ENCODE data around the gene PLEKHA6. TPM values are rescaled to one million over a fixed set of nuclear protein-coding genes. Genes with fewer than 3 reads are reported as not detected.

The PLEKHA6 gene
- total RNA-seq, 4 donors from 2014 or later: 4.3 to 13.2 (median 7.7) TPM

DNA sequence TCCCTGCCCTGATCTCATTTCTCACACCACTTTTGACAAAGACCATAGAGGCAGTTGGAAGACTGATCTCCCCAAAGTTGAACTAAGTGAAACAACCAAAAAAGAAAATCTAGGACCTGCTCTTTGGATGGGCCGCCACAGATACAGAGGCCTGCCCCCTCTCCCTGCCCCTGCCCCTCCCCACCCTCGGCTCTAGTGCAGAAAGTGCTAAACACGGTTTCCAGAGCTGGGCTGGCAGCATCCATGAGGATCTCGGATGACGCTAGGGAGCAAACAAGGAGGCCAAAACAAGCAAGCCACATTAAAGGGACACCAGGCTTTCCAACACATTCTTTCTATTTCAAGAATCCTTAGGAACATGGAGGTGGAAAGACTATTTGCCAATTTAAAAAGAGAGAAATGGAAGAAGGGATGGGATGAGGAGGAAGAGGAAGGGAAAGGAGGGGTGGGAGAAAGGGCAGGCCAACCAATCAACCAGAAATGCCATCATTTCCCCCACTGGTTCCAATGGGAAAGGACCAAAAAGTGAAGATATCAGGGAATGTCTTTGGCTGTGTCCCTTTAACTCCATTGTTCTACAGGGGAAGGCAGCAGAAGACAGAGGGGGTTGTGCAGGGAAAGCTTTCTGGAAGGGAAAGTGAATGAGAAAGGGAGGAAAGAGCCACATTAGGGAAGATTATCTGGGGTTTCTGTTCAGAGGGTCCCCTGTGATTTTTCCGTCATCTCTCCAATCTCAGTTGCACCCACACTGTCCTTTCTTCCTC lies 107.6 kb downstream of the PLEKHA6 start:
- intact Hi-C loops (cut with DNase I; ENCODE audit: low total_unique reads): no loop called here
- Histone ChIP-seq H3K4me1 (peaks cover 0 to 13% of the 10 kb centered on the region in 2 donors), H3K36me3 (no peaks in the 10 kb centered on the region), H3K9me3 (no peaks in the 10 kb centered on the region), H3K27ac (no peak overlapping the region), H3K27me3 (no peaks in the 10 kb centered on the region), H3K4me3 (no peak overlapping the region)
- DNase-seq (no peak), ATAC-seq (no peak)
- in situ Hi-C loops (cut with MboI; ENCODE audit: low sequenced_read_pairs in 4 of 4): no loop called here
- TF ChIP-seq, protein P1, sequence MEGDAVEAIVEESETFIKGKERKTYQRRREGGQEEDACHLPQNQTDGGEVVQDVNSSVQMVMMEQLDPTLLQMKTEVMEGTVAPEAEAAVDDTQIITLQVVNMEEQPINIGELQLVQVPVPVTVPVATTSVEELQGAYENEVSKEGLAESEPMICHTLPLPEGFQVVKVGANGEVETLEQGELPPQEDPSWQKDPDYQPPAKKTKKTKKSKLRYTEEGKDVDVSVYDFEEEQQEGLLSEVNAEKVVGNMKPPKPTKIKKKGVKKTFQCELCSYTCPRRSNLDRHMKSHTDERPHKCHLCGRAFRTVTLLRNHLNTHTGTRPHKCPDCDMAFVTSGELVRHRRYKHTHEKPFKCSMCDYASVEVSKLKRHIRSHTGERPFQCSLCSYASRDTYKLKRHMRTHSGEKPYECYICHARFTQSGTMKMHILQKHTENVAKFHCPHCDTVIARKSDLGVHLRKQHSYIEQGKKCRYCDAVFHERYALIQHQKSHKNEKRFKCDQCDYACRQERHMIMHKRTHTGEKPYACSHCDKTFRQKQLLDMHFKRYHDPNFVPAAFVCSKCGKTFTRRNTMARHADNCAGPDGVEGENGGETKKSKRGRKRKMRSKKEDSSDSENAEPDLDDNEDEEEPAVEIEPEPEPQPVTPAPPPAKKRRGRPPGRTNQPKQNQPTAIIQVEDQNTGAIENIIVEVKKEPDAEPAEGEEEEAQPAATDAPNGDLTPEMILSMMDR (IDR thresholded peaks at IDR 0.05 in 4 of 5, conservative IDR thresholded peaks at IDR 0.05 in 1 of 5): no peak
- no peak for TF ChIP-seq POLR2A (IDR thresholded peaks at IDR 0.05)

DNA sequence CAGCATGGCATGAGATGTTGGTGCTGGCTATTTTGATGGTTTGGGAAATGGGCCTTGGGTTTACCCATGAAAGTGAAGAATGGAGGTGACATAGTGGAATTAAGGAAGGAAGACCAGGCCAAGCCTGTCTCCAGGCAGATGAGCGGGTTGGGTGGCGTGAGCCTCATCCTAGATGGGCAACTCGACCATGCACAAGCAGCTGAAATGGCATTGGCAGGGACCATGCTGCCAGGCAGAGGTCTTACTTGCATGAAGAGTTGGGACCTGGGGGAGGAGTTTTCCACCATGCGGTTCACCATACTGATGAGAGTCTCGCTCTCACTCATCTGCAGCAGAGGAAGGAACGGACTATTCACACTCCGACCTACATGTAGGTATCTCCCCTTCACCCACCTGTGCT lies 108.4 kb downstream of the PLEKHA6 start:
- H3K9me3 ChIP-seq: no peaks in the 10 kb centered on the region
- ATAC-seq: no peak
- TF ChIP-seq, protein P1 (IDR thresholded peaks at IDR 0.05 in 4 of 5, conservative IDR thresholded peaks at IDR 0.05 in 1 of 5): no peak
- no peak for TF ChIP-seq POLR2A (IDR thresholded peaks at IDR 0.05)
- in situ Hi-C loops (cut with MboI; ENCODE audit: low sequenced_read_pairs in 4 of 4) (no loop called here), intact Hi-C loops (cut with DNase I; ENCODE audit: low total_unique reads) (no loop called here)
- peaks cover 0 to 13% of the 10 kb centered on the region in 2 donors for H3K4me1 ChIP-seq
- H3K27ac ChIP-seq: no peak overlapping the region
- no peak for DNase-seq
- H3K36me3 ChIP-seq: no peaks in the 10 kb centered on the region
- no peaks in the 10 kb centered on the region for H3K27me3 ChIP-seq
- no peak overlapping the region for H3K4me3 ChIP-seq

GRCh38 chr1:204250428-204251030 lies 109.2 kb downstream of the PLEKHA6 start:
- intact Hi-C loops (cut with DNase I; ENCODE audit: low total_unique reads): no loop called here
- ATAC-seq (peak; percentile 30 to 65), DNase-seq (peak in 1 of 2 donors; percentile 37)
- TF ChIP-seq, protein P1 (IDR thresholded peaks at IDR 0.05 in 4 of 5, conservative IDR thresholded peaks at IDR 0.05 in 1 of 5): no peak
- no peak for TF ChIP-seq POLR2A (IDR thresholded peaks at IDR 0.05)
- Histone ChIP-seq H3K4me1 (peaks cover 0 to 13% of the 10 kb centered on the region in 2 donors), H3K4me3 (no peak overlapping the region), H3K36me3 (no peaks in the 10 kb centered on the region), H3K27ac (no peak overlapping the region), H3K9me3 (no peaks in the 10 kb centered on the region), H3K27me3 (no peaks in the 10 kb centered on the region)
- in situ Hi-C loops (cut with MboI; ENCODE audit: low sequenced_read_pairs in 4 of 4): no loop called here

DNA sequence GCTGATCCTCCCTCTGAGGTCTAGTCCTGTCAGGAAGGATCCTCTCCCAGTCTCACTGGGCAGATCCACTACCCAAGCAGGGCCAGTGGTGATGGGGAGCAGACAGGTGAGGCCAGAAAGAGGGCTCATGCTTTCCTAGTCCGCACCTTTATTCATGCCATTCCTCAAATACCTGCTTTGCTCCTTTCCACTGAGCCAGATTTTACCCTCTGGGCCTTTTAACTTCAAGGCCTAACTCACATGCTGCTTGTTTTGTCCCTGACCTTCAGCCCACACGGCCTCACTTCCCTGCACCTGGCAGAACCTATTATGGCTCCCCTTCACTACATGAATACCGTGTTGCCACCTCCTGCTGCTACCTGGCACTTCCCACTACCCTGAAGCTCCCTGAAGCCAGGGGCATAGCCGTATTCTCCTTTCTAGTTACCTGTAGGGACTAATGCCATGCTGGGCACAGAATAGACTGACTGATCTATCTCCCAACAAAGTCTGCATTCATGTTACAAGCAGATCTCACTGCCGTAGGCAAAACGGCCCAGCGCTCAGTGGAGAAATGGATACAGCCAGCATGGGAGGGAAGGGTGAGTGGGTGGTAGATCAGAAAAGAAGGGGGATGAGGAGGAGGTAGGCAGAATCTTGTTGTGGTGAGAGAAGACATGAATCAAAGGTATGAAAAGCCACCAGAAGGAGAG lies 109.8 kb downstream of the PLEKHA6 start:
- no peaks in the 10 kb centered on the region for H3K9me3 ChIP-seq
- in situ Hi-C loops (cut with MboI; ENCODE audit: low sequenced_read_pairs in 4 of 4) (no loop called here), intact Hi-C loops (cut with DNase I; ENCODE audit: low total_unique reads) (no loop called here)
- H3K36me3 ChIP-seq: no peaks in the 10 kb centered on the region
- H3K27me3 ChIP-seq: no peaks in the 10 kb centered on the region
- ATAC-seq: no peak
- H3K4me1 ChIP-seq: peaks cover 0 to 13% of the 10 kb centered on the region in 2 donors
- no peak for TF ChIP-seq POLR2A (IDR thresholded peaks at IDR 0.05)
- TF ChIP-seq, protein P1 (IDR thresholded peaks at IDR 0.05 in 4 of 5, conservative IDR thresholded peaks at IDR 0.05 in 1 of 5): no peak
- no peak overlapping the region for H3K4me3 ChIP-seq
- H3K27ac ChIP-seq: no peak overlapping the region
- DNase-seq: no peak
